DND-41 (cell line): Measurements from ENCODE around the gene KLF17.

Experiments used
- ATAC-seq: fragments of 200-7000 bp; cut with Tn5 transposase; 3 replicates; pipeline ENCODE4 v1.9.1; 2021; ENCODE audit warnings: low read depth; ENCODE audit not compliant: insufficient read depth
- DNase-seq: peaks from one replicate; pipeline ENCODE4 v3.0.0-alpha.2; 2020
- H2AFZ ChIP-seq: 2 replicates; pipeline ENCODE4 v1.6.0; 2012; ENCODE audit warnings: low read depth, low read length
- H3K27ac ChIP-seq: 2 replicates; pipeline ENCODE4 v1.5.1; 2012; ENCODE audit warnings: low read length, inconsistent platforms
- H3K27me3 ChIP-seq: fragments of 200-600 bp; sonication (generic); 2 replicates; pipeline ENCODE4 v1.6.0; 2012; ENCODE audit warnings: low read length, mild to moderate bottlenecking, inconsistent platforms; ENCODE audit not compliant: insufficient read depth, poor library complexity
- H3K36me3 ChIP-seq: 2 replicates; pipeline ENCODE4 v1.5.1; 2012; ENCODE audit warnings: low read length, inconsistent platforms; ENCODE audit not compliant: insufficient read depth
- H3K4me1 ChIP-seq: 2 replicates; pipeline ENCODE4 v1.5.1; 2012; ENCODE audit warnings: mild to moderate bottlenecking, low read length; ENCODE audit not compliant: insufficient read depth
- H3K4me2 ChIP-seq: 2 replicates; pipeline ENCODE4 v1.6.0; 2012; ENCODE audit warnings: mild to moderate bottlenecking, moderate library complexity, low read length, inconsistent platforms; ENCODE audit not compliant: insufficient read depth
- H3K4me3 ChIP-seq, 2 experiments: fragments of 200-600 bp in 1 of 2; shearing (Covaris generic) in 1 of 2; 2 replicates each; pipeline ENCODE4 v1.5.1; 2012 to 2016; ENCODE audit warnings: inconsistent platforms in 2 of 2, low read length in 2 of 2, mild to moderate bottlenecking in 2 of 2, low read depth in 1 of 2, moderate library complexity in 1 of 2
- H3K79me2 ChIP-seq: 2 replicates; pipeline ENCODE4 v1.6.0; 2012; ENCODE audit warnings: low read length, inconsistent platforms; ENCODE audit not compliant: insufficient read depth
- H3K9ac ChIP-seq: 2 replicates; pipeline ENCODE4 v1.6.0; 2012; ENCODE audit warnings: low read depth, mild to moderate bottlenecking, inconsistent platforms, low read length, moderate library complexity
- H3K9me3 ChIP-seq: 2 replicates; pipeline ENCODE4 v1.5.1; 2012; ENCODE audit warnings: low read length, moderate library complexity, mild to moderate bottlenecking, inconsistent platforms; ENCODE audit not compliant: insufficient read depth, severe bottlenecking
- H4K20me1 ChIP-seq: 2 replicates; pipeline ENCODE4 v1.6.0; 2012; ENCODE audit warnings: low read length; ENCODE audit not compliant: insufficient read depth
- CTCF ChIP-seq: IDR thresholded peaks from 2 replicates; pipeline ENCODE4 v1.5.1; 2012; ENCODE audit warnings: borderline replicate concordance, low read length, moderate library complexity, mild to moderate bottlenecking; ENCODE audit not compliant: poor library complexity, severe bottlenecking; ENCODE audit errors: extremely low read depth
- EZH2 ChIP-seq: IDR thresholded peaks from 3 replicates; pipeline ENCODE4 v1.6.1; 2012; ENCODE audit warnings: borderline replicate concordance, low read depth, mild to moderate bottlenecking, moderate library complexity, low read length, inconsistent platforms; ENCODE audit not compliant: severe bottlenecking

Gene KLF17

GRCh38 chr1:44090429-44091252, 28.0 kb upstream of the KLF17 start:
- Histone ChIP-seq H3K9ac (no peak overlapping the region), H3K4me1 (no peaks in the 10 kb centered on the region), H2AFZ (no peak overlapping the region), H3K4me2 (no peak overlapping the region), H4K20me1 (no peaks in the 10 kb centered on the region), H3K36me3 (no peaks in the 10 kb centered on the region), H3K9me3 (no peaks in the 10 kb centered on the region), H3K79me2 (no peaks in the 10 kb centered on the region), H3K27ac (no peak overlapping the region), H3K27me3 (peaks cover 9% of the 10 kb centered on the region), H3K4me3 (no peak overlapping the region)
- DNase-seq (no peak), ATAC-seq (no peak)
- TF ChIP-seq EZH2 (no peak), CTCF (no peak)

- ATAC-seq (no peak), DNase-seq (no peak)
- Histone ChIP-seq H3K4me1 (no peaks in the 10 kb centered on the region), H3K27me3 (peaks cover 1% of the 10 kb centered on the region), H2AFZ (no peak overlapping the region), H3K79me2 (no peaks in the 10 kb centered on the region), H4K20me1 (no peaks in the 10 kb centered on the region), H3K36me3 (no peaks in the 10 kb centered on the region), H3K9me3 (no peaks in the 10 kb centered on the region), H3K9ac (no peak overlapping the region), H3K27ac (no peak overlapping the region), H3K4me2 (no peak overlapping the region), H3K4me3 (no peak overlapping the region)
- TF ChIP-seq EZH2, result no peak
- TF ChIP-seq CTCF, result no peak
Observed at GRCh38 chr1:44094047-44094446, 24.6 kb upstream of the KLF17 start.

- no peak overlapping the region for H2AFZ ChIP-seq
Observed at GRCh38 chr1:44100183-44100868, 18.3 kb upstream of the KLF17 start.

More at GRCh38 chr1:44100183-44100868, 18.3 kb upstream of the KLF17 start:
- no peak for TF ChIP-seq EZH2
- no peak for TF ChIP-seq CTCF
- DNase-seq, result no peak
- Histone ChIP-seq H3K4me2 (no peak overlapping the region), H3K9ac (no peak overlapping the region), H3K4me3 (no peak overlapping the region), H3K9me3 (no peaks in the 10 kb centered on the region), H3K4me1 (no peaks in the 10 kb centered on the region), H4K20me1 (no peaks in the 10 kb centered on the region), H3K27me3 (no peaks in the 10 kb centered on the region), H3K36me3 (no peaks in the 10 kb centered on the region), H3K79me2 (no peaks in the 10 kb centered on the region), H3K27ac (no peak overlapping the region)
- ATAC-seq, result no peak
